Thoracic aorta (tissue), 2 donors: ENCODE measurements around the gene NRROS. TPM values are rescaled to one million over a fixed set of nuclear protein-coding genes. Genes with fewer than 3 reads are reported as not detected.

Source experiments
- ATAC-seq: fragments of 150-250 bp; one replicate; pipeline ENCODE4 v1.8.0; 2017; ENCODE audit warnings: low read depth; ENCODE audit not compliant: insufficient number of reproducible peaks, low FRiP score
- DNase-seq: peaks from one replicate; pipeline ENCODE4 v3.0.0-alpha.2; 2020; ENCODE audit warnings: low spot score
- H3K27ac ChIP-seq, 2 donors: fragments of 200-600 bp; sonication (generic); 1 replicate in 1 of 2; 2 replicates in 1 of 2; pipeline ENCODE4 v1.5.1; 2016; ENCODE audit warnings: mild to moderate bottlenecking in 2 of 2, moderate library complexity in 2 of 2
- H3K27me3 ChIP-seq: fragments of 200-600 bp; sonication (generic); replicated peaks from 2 replicates; pipeline ENCODE4 v1.6.0; 2016; ENCODE audit warnings: mild to moderate bottlenecking; ENCODE audit not compliant: insufficient read depth
- H3K36me3 ChIP-seq: fragments of 200-600 bp; sonication (generic); one replicate; pipeline ENCODE4 v1.5.1; 2016
- H3K4me1 ChIP-seq, 2 donors: fragments of 200-600 bp; sonication (generic); 1 replicate in 1 of 2; 2 replicates in 1 of 2; pipeline versions ENCODE4 v1.5.1 to v1.6.0; 2016; ENCODE audit warnings: low read depth in 2 of 2, mild to moderate bottlenecking in 1 of 2; ENCODE audit not compliant: control insufficient read depth in 1 of 2
- H3K4me3 ChIP-seq: fragments of 200-600 bp; sonication (generic); 2 replicates; pipeline ENCODE4 v1.5.1; 2016; ENCODE audit warnings: mild to moderate bottlenecking
- H3K9me3 ChIP-seq: fragments of 200-600 bp; sonication (generic); 2 replicates; pipeline ENCODE4 v1.5.1; 2016
- CTCF ChIP-seq: fragments of 200-600 bp; sonication (generic); IDR thresholded peaks from one replicate; pipeline ENCODE4 v1.5.1; 2019; ENCODE audit warnings: antibody characterized with exemption
- total RNA-seq, 2 donors: library from RNA; depleted of rRNA; stranded (reverse); fragments of >200 nt; gene quantifications; one replicate each; pipeline versions ENCODE4 v1.1.0 to v1.2.3, GENCODE V29; 2016

Gene NRROS
- total RNA-seq, 2 donors from 2014 or later: 4.7 to 17.9 TPM

- no peaks in the 10 kb centered on the region for H3K9me3 ChIP-seq
- DNase-seq: no peak
- H3K4me3 ChIP-seq: peak overlapping the region; percentile 70
- no peak for ATAC-seq
- no peak for TF ChIP-seq CTCF
- peaks cover 0 to 9% of the 10 kb centered on the region in 2 donors for H3K4me1 ChIP-seq
- H3K36me3 ChIP-seq: no peaks in the 10 kb centered on the region
- no peaks in the 10 kb centered on the region for H3K27me3 ChIP-seq
- no peak overlapping the region for H3K27ac ChIP-seq
Measured at GRCh38 chr3:196638861-196639482, 522 bp upstream of the NRROS start.

GRCh38 chr3:196640297-196641018 lies 964 bp downstream of the NRROS start:
- Histone ChIP-seq H3K36me3 (no peaks in the 10 kb centered on the region), H3K9me3 (no peaks in the 10 kb centered on the region), H3K27ac (peak overlapping the region in 1 of 2 donors; percentile 36), H3K4me3 (peak overlapping the region; percentile 70), H3K4me1 (peaks cover 0 to 9% of the 10 kb centered on the region in 2 donors), H3K27me3 (no peaks in the 10 kb centered on the region)
- DNase-seq: no peak
- no peak for TF ChIP-seq CTCF
- ATAC-seq: no peak

GRCh38 chr3:196641333-196642054 lies 2.0 kb downstream of the NRROS start:
- Histone ChIP-seq H3K4me3 (peak overlapping the region; percentile 70), H3K36me3 (no peaks in the 10 kb centered on the region), H3K9me3 (no peaks in the 10 kb centered on the region), H3K27me3 (no peaks in the 10 kb centered on the region), H3K4me1 (peaks cover 0 to 9% of the 10 kb centered on the region in 2 donors), H3K27ac (no peak overlapping the region)
- no peak for TF ChIP-seq CTCF
- no peak for ATAC-seq
- DNase-seq: no peak

- Histone ChIP-seq H3K36me3 (no peaks in the 10 kb centered on the region), H3K4me3 (no peak overlapping the region), H3K4me1 (peaks cover 0 to 9% of the 10 kb centered on the region in 2 donors), H3K27me3 (no peaks in the 10 kb centered on the region), H3K9me3 (no peaks in the 10 kb centered on the region), H3K27ac (no peak overlapping the region)
- DNase-seq (no peak), ATAC-seq (no peak)
- no peak for TF ChIP-seq CTCF
Measured at GRCh38 chr3:196642434-196642833, 2.9 kb downstream of the NRROS start.

- no peak for TF ChIP-seq CTCF
- no peak overlapping the region for H3K27ac ChIP-seq
- H3K9me3 ChIP-seq: no peaks in the 10 kb centered on the region
- ATAC-seq (no peak), DNase-seq (no peak)
- no peaks in the 10 kb centered on the region for H3K27me3 ChIP-seq
- no peaks in the 10 kb centered on the region for H3K36me3 ChIP-seq
- H3K4me3 ChIP-seq: no peak overlapping the region
- peaks cover 0 to 9% of the 10 kb centered on the region in 2 donors for H3K4me1 ChIP-seq
Measured at GRCh38 chr3:196643201-196643749, 3.8 kb downstream of the NRROS start.
